ENCODE measurements around the gene CITED1. TPM values are rescaled to one million over a fixed set of nuclear protein-coding genes. Genes with fewer than 3 reads are reported as not detected.
A peak's percentile ranks its signal among the peaks of the same experiment; 100 is the strongest.

The CITED1 gene
- 10 to 100 TPM in 2 of 8 experiments, 1 to 10 TPM in 5, under 1 TPM in 1; 0.56 to 24.1 (median 6.6) TPM for total RNA-seq

DNA sequence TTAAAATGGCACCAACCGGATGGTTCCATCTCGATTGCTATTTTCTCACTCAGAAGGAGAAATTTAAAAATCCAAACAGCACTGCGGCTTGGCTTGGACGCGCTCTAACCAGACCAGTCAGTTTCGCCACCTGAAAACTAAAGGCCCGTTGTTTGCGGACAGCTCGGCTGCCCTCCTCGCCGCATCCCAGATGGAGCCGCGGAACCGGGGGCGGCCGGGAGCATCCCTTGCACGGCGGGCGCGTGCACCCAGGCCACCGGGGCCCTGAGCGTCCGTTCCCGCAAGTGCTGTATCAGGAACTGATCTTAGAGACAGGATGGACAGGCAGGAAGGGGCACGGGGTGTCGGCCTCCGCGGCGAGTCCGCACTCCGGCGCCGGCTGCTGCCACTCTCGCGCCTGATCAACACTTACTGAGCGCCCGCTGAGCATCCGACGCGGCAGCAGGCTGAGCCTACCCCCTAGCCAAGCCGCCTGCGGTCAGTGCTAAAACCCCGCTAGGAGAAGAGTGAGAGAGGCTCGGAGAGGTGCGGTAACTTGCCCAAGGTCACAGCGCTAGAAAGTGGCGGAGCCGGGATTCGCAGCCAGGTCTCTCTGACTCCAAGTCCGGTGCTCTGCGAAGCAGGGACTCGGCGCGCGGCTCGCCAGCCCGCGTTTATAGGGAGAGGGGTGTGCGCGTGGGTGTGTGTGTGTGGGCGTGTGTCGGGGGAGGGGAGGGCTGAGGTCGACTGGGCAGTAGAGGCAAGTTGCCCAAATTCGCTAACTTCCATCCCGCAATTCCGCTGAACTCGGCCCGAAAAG, at the start of gene CITED1:
TSS of gene CITED1 (minus strand) at position 629 of the 799 bp plus-strand sequence. CDS start 3,045 bp downstream, outside the sequence.
- Histone ChIP-seq H3K4me1 (replicated peaks in 1 of 2) (peaks cover 0 to 4% of the 10 kb centered on the region in 2 donors), H3K27ac (peak within 1 kb of the TSS; percentile 26 to 67), H3K4me3 (peak within 1 kb of the TSS; percentile 63 to 79 (median 67))
- in situ Hi-C loops (cut with MboI; ENCODE audit: low pct_unique_long_range_greater_than_20kb in 2 of 9, low sequenced_read_pairs in 9 of 9, unreplicated experiment in 9 of 9): loop anchor here in 2 of 9 experiments (25.0 kb wide), 1 partner anchor 232 kb away; no protein-coding TSS in a partner anchor
- 47% methylated on average over 7 of the region's 68 CpGs; no CpG with 5 or more reads in 9 of the 10 experiments for WGBS, 10 experiments
- peak in 6 of 8 experiments; percentile 2 to 8 (median 7) for ATAC-seq (replicated peaks in 6 of 8)

DNA sequence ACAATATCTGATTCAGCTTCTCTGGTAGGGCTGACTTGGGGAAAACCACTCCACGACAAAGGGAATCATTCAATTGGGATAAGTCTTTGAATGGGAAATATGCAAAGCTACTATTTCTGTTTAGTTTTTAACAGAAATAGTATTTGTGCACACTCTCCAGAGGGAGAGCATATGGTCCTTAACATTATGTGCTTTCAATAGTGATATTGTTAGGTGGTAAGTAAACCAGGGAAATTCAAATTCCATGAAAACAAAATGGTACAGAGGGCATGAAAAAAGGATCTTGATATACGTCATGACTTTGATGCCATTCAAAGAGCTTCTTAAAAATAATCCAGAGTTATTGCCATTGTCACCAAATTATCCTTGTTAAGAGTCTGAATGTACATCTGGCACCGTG, 47.1 kb upstream of the CITED1 start:
- no peak for ATAC-seq (replicated peaks in 6 of 8)
- no peaks in the 10 kb centered on the region for H3K4me1 ChIP-seq (replicated peaks in 1 of 2)

DNA sequence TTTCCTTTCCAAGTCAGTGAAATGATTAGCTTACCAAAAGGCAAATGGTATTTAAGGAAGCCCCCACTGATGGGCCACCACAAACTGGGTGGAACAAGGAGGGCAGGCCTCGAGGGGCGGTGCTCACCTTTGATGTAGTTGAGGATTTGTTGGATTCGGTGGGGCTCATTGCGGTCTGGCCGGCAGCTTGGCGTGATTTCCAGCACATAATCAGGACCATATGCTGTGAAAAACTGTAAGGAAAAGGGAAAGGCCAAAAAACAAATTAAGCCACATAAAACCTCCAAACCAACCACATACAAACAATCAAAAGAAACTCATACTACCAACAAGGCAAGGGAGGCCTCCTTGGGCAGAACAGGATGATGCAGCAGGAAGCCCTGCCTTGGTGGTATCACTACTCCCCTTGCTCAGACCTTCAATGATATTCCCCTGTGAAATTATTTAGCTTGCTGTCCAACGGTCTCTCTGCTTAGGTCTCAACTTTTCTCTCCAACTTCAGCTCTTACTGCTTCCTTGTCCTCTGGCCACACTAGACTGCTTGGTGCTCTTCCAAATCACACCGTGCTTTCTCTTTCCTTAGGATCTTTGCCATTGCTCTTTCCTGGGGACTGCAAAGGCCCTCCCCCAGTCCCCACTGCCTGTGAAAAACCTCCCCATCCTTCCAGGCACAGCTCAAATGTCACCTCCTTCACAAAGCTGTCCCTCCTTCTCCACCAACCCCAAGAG, 46.1 kb upstream of the CITED1 start:
- Histone ChIP-seq H3K27ac (no peak overlapping the region), H3K4me3 (no peak overlapping the region), H3K4me1 (replicated peaks in 1 of 2) (no peaks in the 10 kb centered on the region)
- in situ Hi-C loops (cut with MboI; ENCODE audit: low pct_unique_long_range_greater_than_20kb in 2 of 9, low sequenced_read_pairs in 9 of 9, unreplicated experiment in 9 of 9): no loop called here
- WGBS, 10 experiments: 7 to 63% (median 40%) methylated on average over 1 to 8 of the region's 8 CpGs; no CpG with 5 or more reads in 7 of the 10 experiments
- ATAC-seq (replicated peaks in 6 of 8): peak in 2 of 8 experiments; percentile 18 to 46

More for the DNA sequence above, 47.1 kb upstream of the CITED1 start:
- in situ Hi-C loops (cut with MboI; ENCODE audit: low pct_unique_long_range_greater_than_20kb in 2 of 9, low sequenced_read_pairs in 9 of 9, unreplicated experiment in 9 of 9): no loop called here
- no peak overlapping the region for H3K27ac ChIP-seq
- H3K4me3 ChIP-seq: no peak overlapping the region
- WGBS, 10 experiments: 50 to 100% (median 89%) methylated on average over 1 to 3 of the region's 3 CpGs; no CpG with 5 or more reads in 6 of the 10 experiments

DNA sequence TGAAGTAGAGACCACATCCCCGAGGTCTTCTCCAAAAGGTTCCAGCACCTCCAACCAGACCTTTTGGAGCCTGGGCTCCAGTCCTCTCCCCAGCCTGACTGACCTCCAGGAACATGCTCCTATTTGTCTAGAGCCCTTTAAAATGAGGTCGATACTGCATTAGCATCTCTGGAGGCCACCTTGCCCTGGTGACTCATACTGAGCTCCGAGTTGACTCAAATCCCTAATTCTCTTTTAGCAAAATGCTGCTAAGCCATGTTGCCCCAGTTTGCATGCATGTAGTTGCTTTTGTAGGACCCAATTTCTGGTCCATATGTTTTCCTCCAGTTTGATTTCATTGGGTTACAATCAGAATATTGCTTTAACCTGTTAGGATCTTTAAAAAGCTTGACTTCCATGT, 43.5 kb upstream of the CITED1 start:
- WGBS, 10 experiments: 0 to 90% (median 37%) methylated on average over 2 to 3 of the region's 3 CpGs; no CpG with 5 or more reads in 5 of the 10 experiments
- Histone ChIP-seq H3K4me1 (replicated peaks in 1 of 2) (no peaks in the 10 kb centered on the region), H3K4me3 (no peak overlapping the region), H3K27ac (no peak overlapping the region)
- peak in 4 of 8 experiments; percentile 29 to 67 (median 56) for ATAC-seq (replicated peaks in 6 of 8)
- in situ Hi-C loops (cut with MboI; ENCODE audit: low pct_unique_long_range_greater_than_20kb in 2 of 9, low sequenced_read_pairs in 9 of 9, unreplicated experiment in 9 of 9): no loop called here

- in situ Hi-C loops (cut with MboI; ENCODE audit: low pct_unique_long_range_greater_than_20kb in 2 of 9, low sequenced_read_pairs in 9 of 9, unreplicated experiment in 9 of 9): no loop called here
- no peaks in the 10 kb centered on the region for H3K4me1 ChIP-seq (replicated peaks in 1 of 2)
- H3K27ac ChIP-seq: no peak overlapping the region
- no peak overlapping the region for H3K4me3 ChIP-seq
- ATAC-seq (replicated peaks in 6 of 8): peak in 2 of 8 experiments; percentile 25 to 35
- 48 to 100% (median 67%) methylated on average over 1 to 4 of the region's 5 CpGs; no CpG with 5 or more reads in 3 of the 10 experiments for WGBS, 10 experiments
Measured at GRCh38 chrX:72348247-72348979, 42.7 kb upstream of the CITED1 start.

- Histone ChIP-seq H3K4me1 (replicated peaks in 1 of 2) (no peaks in the 10 kb centered on the region), H3K4me3 (no peak overlapping the region), H3K27ac (no peak overlapping the region)
- in situ Hi-C loops (cut with MboI; ENCODE audit: low pct_unique_long_range_greater_than_20kb in 2 of 9, low sequenced_read_pairs in 9 of 9, unreplicated experiment in 9 of 9): no loop called here
- 40% methylated on average over 1 of the region's 2 CpGs; no CpG with 5 or more reads in 9 of the 10 experiments for WGBS, 10 experiments
- no peak for ATAC-seq (replicated peaks in 6 of 8)
Measured at GRCh38 chrX:72347366-72347765, 41.7 kb upstream of the CITED1 start.

GRCh38 chrX:72346302-72346949, 40.7 kb upstream of the CITED1 start:
- 40% methylated on average over 2 of the region's 6 CpGs; no CpG with 5 or more reads in 9 of the 10 experiments for WGBS, 10 experiments
- in situ Hi-C loops (cut with MboI; ENCODE audit: low pct_unique_long_range_greater_than_20kb in 2 of 9, low sequenced_read_pairs in 9 of 9, unreplicated experiment in 9 of 9): no loop called here
- peak in 3 of 8 experiments; percentile 27 to 89 (median 44) for ATAC-seq (replicated peaks in 6 of 8)
- no peaks in the 10 kb centered on the region for H3K4me1 ChIP-seq (replicated peaks in 1 of 2)
- no peak overlapping the region for H3K4me3 ChIP-seq
- no peak overlapping the region for H3K27ac ChIP-seq

- no peak overlapping the region for H3K4me3 ChIP-seq
- in situ Hi-C loops (cut with MboI; ENCODE audit: low pct_unique_long_range_greater_than_20kb in 2 of 9, low sequenced_read_pairs in 9 of 9, unreplicated experiment in 9 of 9): no loop called here
Measured at GRCh38 chrX:72340626-72341025, 34.9 kb upstream of the CITED1 start.

GRCh38 chrX:72340041-72340440, 34.3 kb upstream of the CITED1 start:
- no peak overlapping the region for H3K4me3 ChIP-seq
- WGBS, 10 experiments: 40 to 90% (median 68%) methylated on average over 1 to 7 of the region's 7 CpGs; no CpG with 5 or more reads in 7 of the 10 experiments
- H3K27ac ChIP-seq: no peak overlapping the region
- in situ Hi-C loops (cut with MboI; ENCODE audit: low pct_unique_long_range_greater_than_20kb in 2 of 9, low sequenced_read_pairs in 9 of 9, unreplicated experiment in 9 of 9): no loop called here
- H3K4me1 ChIP-seq (replicated peaks in 1 of 2): no peaks in the 10 kb centered on the region
- no peak for ATAC-seq (replicated peaks in 6 of 8)

More at GRCh38 chrX:72340626-72341025, 34.9 kb upstream of the CITED1 start:
- no peaks in the 10 kb centered on the region for H3K4me1 ChIP-seq (replicated peaks in 1 of 2)
- ATAC-seq (replicated peaks in 6 of 8): no peak
- H3K27ac ChIP-seq: no peak overlapping the region
- 53% methylated on average over 2 of the region's 2 CpGs; no CpG with 5 or more reads in 9 of the 10 experiments for whole genome bisulfite sequencing, 10 experiments

DNA sequence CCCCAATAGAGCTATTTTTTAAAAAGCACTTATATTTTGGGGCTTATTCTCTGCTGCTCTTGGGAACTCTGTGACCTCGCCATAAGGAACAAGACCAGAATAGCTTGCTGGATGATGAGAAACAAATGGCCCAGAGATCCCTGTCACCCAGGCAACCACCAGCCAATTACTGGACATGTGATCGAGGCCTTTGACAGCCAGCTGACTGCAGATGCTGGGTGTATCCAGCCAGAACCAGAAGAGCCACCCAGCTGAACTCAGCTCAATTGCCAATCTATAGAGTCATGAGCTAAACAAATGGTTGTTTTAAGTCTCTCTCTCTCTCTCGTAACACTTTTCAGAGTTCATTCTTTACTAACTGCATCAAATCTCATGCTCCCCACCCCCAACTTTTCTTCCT, 24.4 kb upstream of the CITED1 start:
- ATAC-seq (replicated peaks in 6 of 8): peak in 2 of 8 experiments; percentile 49 to 55
- no peak overlapping the region for H3K4me3 ChIP-seq
- no peak overlapping the region for H3K27ac ChIP-seq
- in situ Hi-C loops (cut with MboI; ENCODE audit: low pct_unique_long_range_greater_than_20kb in 2 of 9, low sequenced_read_pairs in 9 of 9, unreplicated experiment in 9 of 9): no loop called here
- 33 to 100% methylated on average over 1 of the region's 3 CpGs; no CpG with 5 or more reads in 8 of the 10 experiments for WGBS, 10 experiments
- H3K4me1 ChIP-seq (replicated peaks in 1 of 2): no peaks in the 10 kb centered on the region

DNA sequence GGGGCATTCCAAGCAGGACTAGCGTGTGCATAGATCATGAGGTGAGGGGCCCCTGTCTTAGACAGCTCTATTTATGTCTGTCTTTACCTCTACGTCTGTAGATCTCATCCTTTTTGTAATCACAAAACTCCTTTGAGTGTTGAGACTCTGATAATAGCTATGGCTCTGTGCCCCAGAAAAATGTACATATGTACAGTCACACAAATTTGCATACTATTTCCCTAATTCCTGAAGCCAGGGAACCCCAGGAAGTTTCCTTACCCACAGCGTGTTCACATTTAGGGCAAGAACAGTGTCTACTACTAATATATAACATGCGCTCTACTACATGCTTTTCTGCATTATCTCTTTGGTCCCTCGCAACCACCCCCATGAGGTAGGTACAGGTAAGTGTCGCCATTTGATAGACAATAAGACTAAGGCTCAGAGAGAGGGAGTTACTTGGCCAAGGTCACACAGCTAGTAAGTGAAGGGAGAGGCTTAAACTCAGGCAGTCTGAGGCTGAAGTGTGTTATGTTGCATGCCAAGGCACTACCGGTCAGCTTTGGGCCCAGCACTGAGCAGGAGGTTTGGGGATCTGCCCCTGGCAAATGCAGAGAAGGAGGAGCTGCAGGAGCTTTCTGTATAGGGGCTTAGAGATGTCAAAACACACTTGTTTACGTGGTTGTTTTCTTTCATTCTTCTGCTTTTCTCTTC, 21.0 kb upstream of the CITED1 start:
- WGBS, 10 experiments: 10 to 91% (median 46%) methylated on average over 2 to 6 of the region's 8 CpGs; no CpG with 5 or more reads in 5 of the 10 experiments
- in situ Hi-C loops (cut with MboI; ENCODE audit: low pct_unique_long_range_greater_than_20kb in 2 of 9, low sequenced_read_pairs in 9 of 9, unreplicated experiment in 9 of 9): no loop called here
- H3K4me3 ChIP-seq: no peak overlapping the region
- ATAC-seq (replicated peaks in 6 of 8): peak in 3 of 8 experiments; percentile 52 to 85 (median 63)
- no peak overlapping the region for H3K27ac ChIP-seq
- H3K4me1 ChIP-seq (replicated peaks in 1 of 2): no peaks in the 10 kb centered on the region
